ENCODE data around the gene LRRC57. TPM values are rescaled to one million over a fixed set of nuclear protein-coding genes. Genes with fewer than 3 reads are reported as not detected.

Gene LRRC57
- total RNA-seq, 1 donor: 21.6 TPM

- TF ChIP-seq CTCF (IDR thresholded peaks at IDR 0.05; ENCODE audit: insufficient read depth, low read length): no peak
- no peak for DNase-seq (ENCODE audit: low read depth)
- no peak overlapping the region for H3K4me3 ChIP-seq (ENCODE audit: low read depth, low read length)
Observed at GRCh38 chr15:42502477-42502876, 46.1 kb downstream of the LRRC57 start.

- peak; percentile 30 for DNase-seq (ENCODE audit: low read depth)
- TF ChIP-seq CTCF (IDR thresholded peaks at IDR 0.05; ENCODE audit: insufficient read depth, low read length): no peak
- no peak overlapping the region for H3K4me3 ChIP-seq (ENCODE audit: low read depth, low read length)
Observed at GRCh38 chr15:42499858-42500609, 48.6 kb downstream of the LRRC57 start.

DNA sequence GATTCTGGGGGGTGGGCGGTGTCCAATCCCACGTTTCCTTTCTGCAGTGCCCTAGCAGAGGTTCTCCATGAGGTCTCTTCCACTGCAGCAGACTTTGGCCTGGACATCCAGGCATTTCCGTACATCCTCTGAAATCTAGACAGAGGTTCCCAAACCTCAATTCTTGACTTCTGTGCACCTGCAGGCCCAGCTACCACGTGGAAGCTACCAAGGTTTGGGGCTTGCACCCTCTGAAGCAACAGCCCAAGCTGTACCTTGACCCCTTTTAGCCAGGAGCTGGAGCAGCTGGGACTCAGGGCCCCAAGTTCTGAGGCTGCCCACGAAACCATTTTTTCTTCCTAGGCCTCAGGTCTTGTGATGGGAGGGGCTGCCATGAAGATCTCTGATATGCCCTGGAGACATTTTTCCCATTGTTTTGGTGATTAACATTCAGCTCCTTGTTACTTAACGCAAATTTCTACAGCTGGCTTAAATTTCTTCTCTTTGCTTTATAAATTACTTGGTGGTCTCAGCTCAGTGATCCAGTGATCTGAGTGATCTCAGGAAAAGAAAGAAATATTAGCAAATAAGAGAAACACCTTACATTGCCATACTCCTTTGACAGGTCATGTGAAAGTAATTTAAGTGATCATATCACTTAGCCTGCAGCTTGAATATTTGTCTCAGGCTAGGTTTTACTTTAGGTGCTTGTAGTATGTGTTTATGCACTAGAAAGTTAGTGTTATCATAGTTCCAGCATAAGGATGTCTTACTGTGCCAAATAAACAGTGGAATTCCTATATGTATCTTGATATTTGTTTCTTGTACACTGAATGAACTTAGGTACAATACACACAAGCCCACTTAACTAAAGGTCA, 50.2 kb downstream of the LRRC57 start:
- no peak overlapping the region for H3K4me3 ChIP-seq (ENCODE audit: low read depth, low read length)
- no peak for DNase-seq (ENCODE audit: low read depth)
- TF ChIP-seq CTCF (IDR thresholded peaks at IDR 0.05; ENCODE audit: insufficient read depth, low read length): no peak

- no peak for TF ChIP-seq CTCF (IDR thresholded peaks at IDR 0.05; ENCODE audit: insufficient read depth, low read length)
- DNase-seq (ENCODE audit: low read depth): peak; percentile 97
- H3K4me3 ChIP-seq (ENCODE audit: low read depth, low read length): peak within 1 kb of the TSS; percentile 91
Observed at GRCh38 chr15:42495361-42496212, 53.0 kb downstream of the LRRC57 start, which contains the start of gene SNAP23. SNAP23 (plus strand) TSS chr15:42495634; CDS start chr15:42511847, 16,213 bp downstream.

GRCh38 chr15:42494998-42495360, 53.6 kb downstream of the LRRC57 start:
- peak overlapping the region; percentile 91 for H3K4me3 ChIP-seq (ENCODE audit: low read depth, low read length)
- DNase-seq (ENCODE audit: low read depth): peak; percentile 87
- no peak for TF ChIP-seq CTCF (IDR thresholded peaks at IDR 0.05; ENCODE audit: insufficient read depth, low read length)

- DNase-seq (ENCODE audit: low read depth): no peak
- H3K4me3 ChIP-seq (ENCODE audit: low read depth, low read length): no peak overlapping the region
- no peak for TF ChIP-seq CTCF (IDR thresholded peaks at IDR 0.05; ENCODE audit: insufficient read depth, low read length)
Observed at GRCh38 chr15:42493679-42494078, 54.9 kb downstream of the LRRC57 start.

Data from fibroblast of the aortic adventitia (primary cell).